BE2C (cell line): Measurements from ENCODE around the gene MBP.

Experiments used
- DNase-seq: peaks from one replicate; pipeline ENCODE4 v3.0.0-alpha.2; 2020
- H3K27me3 ChIP-seq: fragments of 250-450 bp; sonication (Bioruptor Pico); 2 replicates; pipeline ENCODE4 v1.5.1; 2020; ENCODE audit warnings: mild to moderate bottlenecking
- H3K36me3 ChIP-seq: fragments of 250-450 bp; sonication (Bioruptor Pico); 2 replicates; pipeline ENCODE4 v1.5.1; 2020; ENCODE audit warnings: mild to moderate bottlenecking
- H3K4me1 ChIP-seq: fragments of 250-450 bp; sonication (Bioruptor Pico); 2 replicates; pipeline ENCODE4 v1.5.1; 2020
- H3K4me3 ChIP-seq: 2 replicates; pipeline ENCODE4 v1.5.1; 2011; ENCODE audit warnings: low read depth, low read length
- H3K9me3 ChIP-seq: fragments of 250-450 bp; sonication (Bioruptor Pico); 2 replicates; pipeline ENCODE4 v1.5.1; 2020
- TF ChIP-seq, protein P1 (sequence below): IDR thresholded peaks from 2 replicates; pipeline ENCODE4 v1.5.1; 2012; ENCODE audit warnings: mild to moderate bottlenecking, low read depth, low read length

MBP gene

DNA sequence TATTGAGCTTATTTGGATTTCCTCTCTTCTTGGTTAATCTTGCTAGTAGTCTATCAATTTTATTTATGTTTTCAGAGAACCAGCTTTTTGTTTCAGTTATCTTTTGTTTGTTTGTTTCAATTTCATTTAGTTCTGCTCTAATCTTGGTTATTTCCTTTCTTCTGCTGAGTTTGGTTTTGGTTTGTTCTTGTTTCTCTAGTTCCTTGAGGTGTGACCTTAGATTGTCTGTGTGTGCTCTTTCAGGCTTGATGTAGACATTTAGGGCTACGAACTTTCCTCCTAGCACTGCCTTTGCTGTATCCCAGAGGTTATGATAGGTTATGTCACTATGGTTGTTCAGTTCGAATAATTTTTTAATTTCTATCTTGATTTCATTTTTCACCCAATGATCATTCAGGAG lies 168.6 kb downstream of the MBP start:
- DNase-seq = no peak
- TF ChIP-seq, protein P1, sequence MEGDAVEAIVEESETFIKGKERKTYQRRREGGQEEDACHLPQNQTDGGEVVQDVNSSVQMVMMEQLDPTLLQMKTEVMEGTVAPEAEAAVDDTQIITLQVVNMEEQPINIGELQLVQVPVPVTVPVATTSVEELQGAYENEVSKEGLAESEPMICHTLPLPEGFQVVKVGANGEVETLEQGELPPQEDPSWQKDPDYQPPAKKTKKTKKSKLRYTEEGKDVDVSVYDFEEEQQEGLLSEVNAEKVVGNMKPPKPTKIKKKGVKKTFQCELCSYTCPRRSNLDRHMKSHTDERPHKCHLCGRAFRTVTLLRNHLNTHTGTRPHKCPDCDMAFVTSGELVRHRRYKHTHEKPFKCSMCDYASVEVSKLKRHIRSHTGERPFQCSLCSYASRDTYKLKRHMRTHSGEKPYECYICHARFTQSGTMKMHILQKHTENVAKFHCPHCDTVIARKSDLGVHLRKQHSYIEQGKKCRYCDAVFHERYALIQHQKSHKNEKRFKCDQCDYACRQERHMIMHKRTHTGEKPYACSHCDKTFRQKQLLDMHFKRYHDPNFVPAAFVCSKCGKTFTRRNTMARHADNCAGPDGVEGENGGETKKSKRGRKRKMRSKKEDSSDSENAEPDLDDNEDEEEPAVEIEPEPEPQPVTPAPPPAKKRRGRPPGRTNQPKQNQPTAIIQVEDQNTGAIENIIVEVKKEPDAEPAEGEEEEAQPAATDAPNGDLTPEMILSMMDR = no peak
- Histone ChIP-seq H3K27me3 (no peaks in the 10 kb centered on the region), H3K36me3 (no peaks in the 10 kb centered on the region), H3K4me1 (peaks cover 3% of the 10 kb centered on the region; the same call in 1 of the 2 replicates), H3K9me3 (no peaks in the 10 kb centered on the region), H3K4me3 (no peak overlapping the region)

DNA sequence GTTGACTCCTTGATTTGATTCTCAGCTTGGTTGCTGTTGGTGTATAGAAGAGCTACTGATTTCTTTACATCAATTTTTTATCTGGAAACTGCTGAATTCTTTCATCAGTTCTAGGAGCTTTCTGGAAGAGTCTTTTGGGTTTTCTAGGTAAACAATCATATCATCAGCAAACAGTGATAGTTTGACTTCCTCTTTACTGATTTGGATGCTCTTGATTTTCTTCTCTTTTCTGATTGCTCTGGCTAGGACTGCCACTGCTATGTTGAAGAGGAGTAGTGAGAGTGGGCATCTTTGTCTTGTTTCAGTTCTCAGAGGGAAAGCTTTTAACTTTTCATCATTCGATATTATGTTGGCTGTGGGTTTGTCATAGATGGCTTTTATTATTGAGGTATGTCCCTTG lies 169.7 kb downstream of the MBP start:
- Histone ChIP-seq H3K4me1 (peaks cover 3% of the 10 kb centered on the region), H3K36me3 (no peaks in the 10 kb centered on the region), H3K27me3 (no peaks in the 10 kb centered on the region), H3K4me3 (no peak overlapping the region), H3K9me3 (no peaks in the 10 kb centered on the region)
- DNase-seq = no peak
- TF ChIP-seq, protein P1 = no peak

DNA sequence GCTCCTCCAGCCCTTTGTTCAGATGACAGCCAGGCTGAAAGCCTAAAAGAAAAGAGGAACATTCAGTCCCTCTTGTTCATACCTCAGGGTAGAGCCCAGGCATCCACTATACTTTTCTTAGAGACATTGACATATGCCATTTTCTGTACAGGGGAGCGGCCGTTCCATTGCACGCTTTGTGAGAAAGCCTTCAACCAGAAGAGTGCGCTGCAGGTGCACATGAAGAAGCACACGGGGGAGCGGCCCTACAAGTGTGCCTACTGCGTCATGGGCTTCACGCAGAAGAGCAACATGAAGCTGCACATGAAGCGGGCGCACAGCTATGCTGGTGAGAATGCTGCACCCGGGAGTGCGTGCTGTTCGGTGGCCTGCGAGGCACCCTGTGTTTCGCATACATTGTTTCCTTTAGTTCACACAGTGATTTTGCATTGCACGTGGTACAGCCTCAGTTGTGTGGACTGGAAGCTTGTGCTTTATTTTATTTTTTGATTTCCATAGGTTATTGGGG lies 172.0 kb downstream of the MBP start:
- Histone ChIP-seq H3K36me3 (no peaks in the 10 kb centered on the region), H3K9me3 (no peaks in the 10 kb centered on the region), H3K4me3 (no peak overlapping the region), H3K27me3 (no peaks in the 10 kb centered on the region), H3K4me1 (peaks cover 3% of the 10 kb centered on the region)
- DNase-seq = no peak
- TF ChIP-seq, protein P1 = no peak

DNA sequence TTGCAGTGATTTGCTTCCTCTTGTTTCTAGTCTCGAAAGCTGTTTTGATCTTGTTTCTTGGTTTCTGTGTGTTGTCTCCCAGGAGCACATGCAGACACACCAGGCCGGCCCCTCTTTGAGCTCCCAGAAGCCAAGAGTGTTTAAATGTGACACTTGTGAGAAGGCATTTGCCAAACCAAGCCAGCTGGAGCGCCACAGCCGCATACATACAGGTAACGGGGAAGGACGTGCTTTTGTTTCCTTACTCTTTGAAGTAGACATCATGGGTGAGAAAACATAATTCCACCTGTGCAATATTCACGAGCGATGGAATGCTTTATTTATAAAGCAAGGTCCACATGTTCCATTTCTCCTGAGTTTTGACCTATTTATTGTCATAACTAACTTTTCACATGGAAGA lies 173.0 kb downstream of the MBP start:
- no peaks in the 10 kb centered on the region for H3K9me3 ChIP-seq
- H3K36me3 ChIP-seq = no peaks in the 10 kb centered on the region
- peaks cover 3% of the 10 kb centered on the region for H3K4me1 ChIP-seq
- TF ChIP-seq, protein P1 = no peak
- H3K27me3 ChIP-seq = no peaks in the 10 kb centered on the region
- no peak for DNase-seq
- no peak overlapping the region for H3K4me3 ChIP-seq

DNA sequence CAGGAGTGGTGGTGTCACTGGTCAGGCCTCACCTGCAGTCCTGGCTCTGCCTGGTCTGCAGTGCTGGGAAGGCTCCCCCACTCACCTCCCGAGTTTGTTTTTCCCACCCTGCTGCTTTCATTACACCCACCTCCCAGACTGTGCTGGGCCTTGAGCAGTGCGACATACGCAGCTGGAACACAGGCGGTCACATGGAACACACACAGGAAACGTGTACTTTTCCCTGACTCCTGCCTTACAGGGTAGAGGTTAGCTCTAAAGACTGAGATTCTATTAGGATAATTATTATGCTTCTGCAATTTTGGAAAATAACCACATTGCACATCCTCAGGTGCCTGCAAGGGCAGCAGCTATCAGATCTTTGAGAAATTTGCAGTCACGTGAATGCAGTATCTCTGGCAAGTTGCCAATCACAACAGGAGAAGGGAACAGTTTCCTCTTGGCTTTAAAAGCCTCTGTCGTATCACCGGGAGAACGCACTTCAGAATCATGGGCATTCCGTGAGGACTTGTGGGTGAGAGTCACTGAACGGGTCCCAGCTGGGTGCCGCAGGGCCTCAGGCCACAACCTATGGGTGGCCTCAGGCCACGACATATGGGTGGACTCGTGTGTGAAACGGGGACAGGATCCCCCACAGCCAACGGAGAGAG lies 173.8 kb downstream of the MBP start:
- Histone ChIP-seq H3K27me3 (no peaks in the 10 kb centered on the region), H3K9me3 (no peaks in the 10 kb centered on the region), H3K4me3 (no peak overlapping the region), H3K4me1 (peaks cover 3% of the 10 kb centered on the region), H3K36me3 (no peaks in the 10 kb centered on the region)
- TF ChIP-seq, protein P1 = no peak
- DNase-seq = peak; percentile 33

DNA sequence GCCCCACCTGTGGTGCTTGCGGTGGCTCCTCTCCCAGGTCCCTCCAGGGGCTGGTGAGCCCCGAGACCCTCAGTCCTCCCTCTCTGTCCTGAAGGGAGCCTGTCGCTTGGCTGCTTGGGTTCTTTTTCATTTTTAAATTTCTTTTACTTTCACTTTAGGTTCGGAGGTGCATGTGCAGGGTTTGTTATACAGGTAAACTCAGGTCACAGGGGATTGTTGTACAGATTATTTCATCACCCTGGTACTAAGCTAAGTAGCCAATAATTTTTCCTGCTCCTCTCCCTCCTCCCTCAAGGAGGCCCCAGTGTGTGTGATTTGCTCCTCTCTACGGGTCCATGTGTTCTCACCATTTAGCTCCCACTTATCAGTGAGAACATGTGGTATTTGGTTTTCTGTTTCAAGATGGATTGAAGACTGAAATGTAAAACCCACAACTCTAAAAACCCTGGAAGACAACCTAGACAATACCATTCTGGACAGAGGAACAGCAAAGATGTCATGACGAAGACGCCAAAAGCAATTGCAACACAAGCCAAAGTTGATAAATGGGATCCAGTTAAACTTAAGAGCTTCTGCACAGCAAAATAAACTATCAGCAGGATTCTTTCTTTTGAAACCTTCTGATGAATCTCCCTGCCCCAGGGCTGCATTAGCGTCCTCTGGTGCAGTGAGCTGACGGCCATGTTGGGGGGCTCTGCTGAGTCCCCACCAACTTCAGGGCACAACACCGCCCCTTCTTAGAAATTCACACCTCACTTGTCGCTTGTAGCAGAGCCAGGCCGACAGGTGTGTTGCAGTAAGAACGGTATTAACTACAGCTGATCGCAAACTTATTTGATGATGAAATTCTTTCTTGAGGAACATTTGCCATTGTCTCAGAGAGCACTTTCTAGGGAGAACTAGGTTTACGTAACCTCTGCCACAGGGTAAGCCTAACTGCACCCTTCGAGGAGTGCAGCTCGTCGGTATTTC lies 174.9 kb downstream of the MBP start:
- no peaks in the 10 kb centered on the region for H3K9me3 ChIP-seq
- TF ChIP-seq, protein P1 = no peak
- no peaks in the 10 kb centered on the region for H3K27me3 ChIP-seq
- H3K36me3 ChIP-seq = no peaks in the 10 kb centered on the region
- no peak for DNase-seq
- no peak overlapping the region for H3K4me3 ChIP-seq
- peaks cover 3% of the 10 kb centered on the region for H3K4me1 ChIP-seq
